Panc1 (cell line): ENCODE results near the gene ACE2.

Experiments used
- CTCF ChIP-seq: fragments of 450-650 bp; IDR thresholded peaks from 2 replicates; pipeline ENCODE4 v1.5.1; 2017; ENCODE audit warnings: mild to moderate bottlenecking
- SIN3A ChIP-seq: IDR thresholded peaks from 2 replicates; pipeline ENCODE4 v1.6.1; 2012; ENCODE audit warnings: low read depth, mild to moderate bottlenecking, low read length, moderate library complexity, borderline replicate concordance; ENCODE audit not compliant: insufficient read depth

GRCh38 chrX:15567267-15567666 lies 33.5 kb downstream of the ACE2 start:
- TF ChIP-seq CTCF (no peak), SIN3A (no peak)
